Adrenal gland (tissue), 19 donors: Measurements from ENCODE around the gene RBM11. TPM values are rescaled to one million over a fixed set of nuclear protein-coding genes. Genes with fewer than 3 reads are reported as not detected.
A peak's percentile ranks its signal among the peaks of the same experiment; 100 is the strongest.
"Not testable (repeated sequence)": the region's sequence is repeated elsewhere in the genome, so short reads cannot be mapped to it uniquely, and the experiment has no call there.

Source experiments
- DNase-seq, 7 donors: peaks; one replicate each; pipeline ENCODE4 v3.0.0-alpha.2; 2019 to 2020
- H3K27ac ChIP-seq, 5 donors: fragments of 200-600 bp; sonication (generic) in 4 of 5; 1 replicate in 3 of 5; 2 replicates in 2 of 5; pipeline versions ENCODE4 v1.5.1 to v1.8.0; 2016 to 2020; ENCODE audit warnings: mild to moderate bottlenecking in 1 of 5
- H3K27me3 ChIP-seq: fragments of 200-600 bp; 2 replicates; pipeline ENCODE4 v1.8.0; 2021
- H3K36me3 ChIP-seq, 2 donors: fragments of 200-600 bp; replicated peaks in 1 of 2; 1 replicate in 1 of 2; 2 replicates in 1 of 2; pipeline versions ENCODE4 v1.5.1 to v1.8.0; 2018 to 2022
- H3K4me1 ChIP-seq, 2 donors: fragments of 200-600 bp; replicated peaks in 1 of 2; 1 replicate in 1 of 2; 2 replicates in 1 of 2; pipeline versions ENCODE4 v1.5.1 to v1.8.0; 2018 to 2021
- H3K4me3 ChIP-seq, 4 donors: fragments of 200-600 bp; sonication (generic) in 3 of 4; one replicate each; pipeline ENCODE4 v1.5.1; 2016 to 2018
- H3K9me3 ChIP-seq, 3 donors: fragments of 200-600 bp; sonication (generic) in 1 of 3; replicated peaks in 1 of 3; 1 replicate in 2 of 3; 2 replicates in 1 of 3; pipeline versions ENCODE4 v1.5.1 to v1.8.0; 2016 to 2021
- POLR2A ChIP-seq, 2 donors: fragments of 450-650 bp; IDR thresholded peaks; one replicate each; pipeline ENCODE4 v1.6.1; 2017; ENCODE audit warnings: antibody characterized with exemption in 2 of 2, mild to moderate bottlenecking in 2 of 2, moderate library complexity in 1 of 2
- WGBS, 4 donors: extraction: QIAGEN DNeasy Blood & Tissue Kit in 2 of 4; methylation state at CpG; one replicate each; pipeline versions ENCODE4 v1.1.5 to v1.1.7; 2013 to 2017; 5-methylcytosine and 5-hydroxymethylcytosine counted together
- intact Hi-C, 2 donors: fragments of 100-400 bp; cut with DNase I; formaldehyde crosslinking; loops; one replicate each; pipeline versions ENCODE4 v1.14.1 to v1.15.0; 2022 to 2023
- long read RNA-seq, 10 donors: library from polyadenylated mRNA in 3 of 10; unstranded in 2 of 10; stranded (forward) in 1 of 10; transcript quantifications; one replicate each; pipeline ENCODE4 v2.0.0 and lab custom pipeline, GENCODE V29; 2021 to 2026
- polyA plus RNA-seq, 3 donors: library from polyadenylated mRNA; stranded (reverse); fragments of 200-250 nt in 2 of 3; fragments of 350-450 nt in 1 of 3; fragmentation: Illumina TruSeq in 1 of 3; extraction: RNeasy Lipid Tissue Mini Kit (QIAGEN cat#74804) in 1 of 3; gene quantifications; one replicate each; pipeline ENCODE4 v1.2.3, GENCODE V29; 2013 to 2014
- total RNA-seq, 9 donors: library from RNA; depleted of rRNA in 4 of 9; stranded (reverse); fragments of >200 nt in 4 of 9; fragments of 120-200 nt in 1 of 9; fragmentation: NEBNext Ultra II Directional in 1 of 9; extraction: Animal tissue kit (Norgen Biotek cat#: 25700) in 1 of 9; gene quantifications; one replicate each; pipeline versions ENCODE4 v1.1.0 to v1.2.4, GENCODE V29; 2013 to 2023
- TF ChIP-seq, protein P1 (sequence below), 6 experiments: fragments of 450-650 bp in 4 of 6; fragments of 200-600 bp in 2 of 6; sonication (generic) in 1 of 6; IDR thresholded peaks; 1 replicate in 5 of 6; 2 replicates in 1 of 6; pipeline versions ENCODE4 v1.5.1 to v1.8.0; 2016 to 2021; ENCODE audit warnings: antibody characterized with exemption in 6 of 6, mild to moderate bottlenecking in 2 of 6, moderate library complexity in 1 of 6
- donor health status: healthy with polysubstance abuse.
- donor health status: Bipolar disorder and iron deficiency.
- donor health status: DM: yes; HTN: yes; CAD: no.
- donor health status: DM: no; HTN: no; CAD: no.
- donor health status: DM: no; HTN: no; CAD: no.
- donor health status: DM: yes; HTN: yes; CAD: no.

Gene RBM11, protein sequence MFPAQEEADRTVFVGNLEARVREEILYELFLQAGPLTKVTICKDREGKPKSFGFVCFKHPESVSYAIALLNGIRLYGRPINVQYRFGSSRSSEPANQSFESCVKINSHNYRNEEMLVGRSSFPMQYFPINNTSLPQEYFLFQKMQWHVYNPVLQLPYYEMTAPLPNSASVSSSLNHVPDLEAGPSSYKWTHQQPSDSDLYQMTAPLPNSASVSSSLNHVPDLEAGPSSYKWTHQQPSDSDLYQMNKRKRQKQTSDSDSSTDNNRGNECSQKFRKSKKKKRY
- total RNA-seq (10 to 100 TPM in 1 of 9 donors, 1 to 10 TPM in 7, under 1 TPM in 1; 0.84 to 53.7 (median 1.9) TPM), polyA plus RNA-seq (1 to 10 TPM; 5.5 to 6.2 (median 5.7) TPM)
- long read RNA-seq, donor 1: 0 reads
- long read RNA-seq, donor 2, partial matches to known transcripts: 0 of 1 reads
- long read RNA-seq, donor 2, other reads (novel, unspliced or antisense): 0 of 1 reads
- long read RNA-seq, donor 3, partial matches to known transcripts: 0 of 1 reads
- long read RNA-seq, donor 3, other reads (novel, unspliced or antisense): 0 of 1 reads
- long read RNA-seq, donor 4: 0 reads
- long read RNA-seq, donor 5, partial matches to known transcripts: 0 of 2 reads
- long read RNA-seq, donor 5, other reads (novel, unspliced or antisense): 1 of 2 reads
- long read RNA-seq, donor 6: 0 reads
- long read RNA-seq, donor 7: 0 reads
- long read RNA-seq, donor 8: 0 reads
- long read RNA-seq, donor 9: 0 reads
- long read RNA-seq, donor 10: 0 reads

GRCh38 chr21:14215971-14216641 lies at the start of gene RBM11:
RBM11 (plus strand) TSS chr21:14216157; CDS start chr21:14216187, 30 bp downstream.
- intact Hi-C loops: no loop called here
- Histone ChIP-seq H3K4me3 (peak within 1 kb of the TSS in 3 of 4 donors; percentile 52 to 87 (median 55)), H3K27ac (peak within 1 kb of the TSS in 1 of 5 donors; percentile 5)

GRCh38 chr21:14166463-14167223 lies 49.3 kb upstream of the RBM11 start:
- H3K9me3 ChIP-seq, H3K36me3 ChIP-seq, H3K4me3 ChIP-seq, intact Hi-C loops, DNase-seq, H3K27ac ChIP-seq, H3K4me1 ChIP-seq, H3K27me3 ChIP-seq: not testable (repeated sequence)
- 79 to 88% (median 82%) methylated on average over 9 to 16 of the region's 16 CpGs for WGBS, 4 donors

More at GRCh38 chr21:14215971-14216641, at the start of gene RBM11:
- TF ChIP-seq, protein P1, sequence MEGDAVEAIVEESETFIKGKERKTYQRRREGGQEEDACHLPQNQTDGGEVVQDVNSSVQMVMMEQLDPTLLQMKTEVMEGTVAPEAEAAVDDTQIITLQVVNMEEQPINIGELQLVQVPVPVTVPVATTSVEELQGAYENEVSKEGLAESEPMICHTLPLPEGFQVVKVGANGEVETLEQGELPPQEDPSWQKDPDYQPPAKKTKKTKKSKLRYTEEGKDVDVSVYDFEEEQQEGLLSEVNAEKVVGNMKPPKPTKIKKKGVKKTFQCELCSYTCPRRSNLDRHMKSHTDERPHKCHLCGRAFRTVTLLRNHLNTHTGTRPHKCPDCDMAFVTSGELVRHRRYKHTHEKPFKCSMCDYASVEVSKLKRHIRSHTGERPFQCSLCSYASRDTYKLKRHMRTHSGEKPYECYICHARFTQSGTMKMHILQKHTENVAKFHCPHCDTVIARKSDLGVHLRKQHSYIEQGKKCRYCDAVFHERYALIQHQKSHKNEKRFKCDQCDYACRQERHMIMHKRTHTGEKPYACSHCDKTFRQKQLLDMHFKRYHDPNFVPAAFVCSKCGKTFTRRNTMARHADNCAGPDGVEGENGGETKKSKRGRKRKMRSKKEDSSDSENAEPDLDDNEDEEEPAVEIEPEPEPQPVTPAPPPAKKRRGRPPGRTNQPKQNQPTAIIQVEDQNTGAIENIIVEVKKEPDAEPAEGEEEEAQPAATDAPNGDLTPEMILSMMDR (IDR thresholded peaks at IDR 0.05): no peak
- TF ChIP-seq POLR2A (IDR thresholded peaks at IDR 0.05): no peak
- DNase-seq: peak; percentile 18 to 78 (median 71)
- Histone ChIP-seq H3K4me1 (no peaks in the 10 kb centered on the region), H3K9me3 (no peaks in the 10 kb centered on the region), H3K27me3 (no peaks in the 10 kb centered on the region), H3K36me3 (no peaks in the 10 kb centered on the region)
- WGBS, 4 donors: 0 to 1% (median 1%) methylated on average over 28 to 55 of the region's 55 CpGs

- Histone ChIP-seq H3K27ac (no peak overlapping the region), H3K4me3 (no peak overlapping the region), H3K4me1 (no peaks in the 10 kb centered on the region), H3K27me3 (no peaks in the 10 kb centered on the region), H3K9me3 (no peaks in the 10 kb centered on the region), H3K36me3 (no peaks in the 10 kb centered on the region)
- TF ChIP-seq, protein P1 (IDR thresholded peaks at IDR 0.05): no peak
- TF ChIP-seq POLR2A (IDR thresholded peaks at IDR 0.05): no peak
- DNase-seq: no peak
- intact Hi-C loops: no loop called here
Observed at GRCh38 chr21:14206222-14206621, 9.7 kb upstream of the RBM11 start.

GRCh38 chr21:14210738-14211137 lies 5.2 kb upstream of the RBM11 start, which contains the start of gene LIPI:
LIPI (minus strand) TSS chr21:14210955; CDS start chr21:14210845, 110 bp downstream.
- H3K4me3 ChIP-seq: no peak within 1 kb of the TSS
- no peaks in the 10 kb centered on the region for H3K27me3 ChIP-seq
- intact Hi-C loops: no loop called here
- H3K4me1 ChIP-seq: no peaks in the 10 kb centered on the region
- no peak within 1 kb of the TSS for H3K27ac ChIP-seq
- TF ChIP-seq, protein P1 (IDR thresholded peaks at IDR 0.05): no peak
- no peak for TF ChIP-seq POLR2A (IDR thresholded peaks at IDR 0.05)
- no peaks in the 10 kb centered on the region for H3K36me3 ChIP-seq
- DNase-seq: no peak
- WGBS, 4 donors: 40 to 83% (median 78%) methylated on average over 1 of the region's 1 CpG
- H3K9me3 ChIP-seq: no peaks in the 10 kb centered on the region
